Hepatocyte (in vitro differentiated cells): Measurements from ENCODE around the gene SNX19.

Experiments used
- CTCF ChIP-seq: fragments of 200-600 bp; sonication (generic); IDR thresholded peaks from 2 replicates; pipeline ENCODE4 v1.5.1; 2016; ENCODE audit warnings: antibody characterized with exemption, mild to moderate bottlenecking; ENCODE audit not compliant: poor library complexity
- EZH2 ChIP-seq: fragments of 200-600 bp; sonication (generic); IDR thresholded peaks from 2 replicates; pipeline ENCODE4 v1.6.1; 2016; ENCODE audit warnings: antibody characterized with exemption, mild to moderate bottlenecking, borderline replicate concordance

DNA sequence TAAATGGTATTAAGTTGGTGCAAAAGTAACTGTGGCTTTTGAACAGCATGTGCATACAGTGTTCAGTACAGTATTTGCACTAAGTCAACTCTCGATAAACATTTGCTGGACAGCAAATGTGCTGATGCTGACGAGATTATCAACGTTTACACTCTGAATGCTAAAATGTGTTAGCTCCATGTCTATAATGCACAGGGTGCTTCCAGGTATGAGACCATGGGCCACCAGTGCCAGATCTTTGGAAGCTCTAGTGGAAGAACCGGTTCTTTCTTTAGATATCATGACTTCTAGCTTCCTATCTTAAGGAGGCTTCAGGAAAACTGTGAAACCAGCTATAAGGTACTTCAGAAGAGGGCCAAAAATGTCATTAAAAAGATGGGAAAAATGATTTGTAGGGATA lies 17.2 kb downstream of the SNX19 start:
- TF ChIP-seq CTCF, result no peak
- no peak for TF ChIP-seq EZH2
